Transverse colon (tissue), 4 donors: ENCODE data around the gene CNTN5. TPM values are rescaled to one million over a fixed set of nuclear protein-coding genes. Genes with fewer than 3 reads are reported as not detected.

Source experiments
- DNase-seq: peaks from one replicate; pipeline ENCODE4 v3.0.0-alpha.2; 2019
- H3K27ac ChIP-seq, 4 donors: fragments of 200-600 bp; sonication (generic); 2 replicates each; pipeline ENCODE4 v1.5.1; 2016 to 2018; ENCODE audit warnings: inconsistent platforms in 4 of 4
- H3K27me3 ChIP-seq: fragments of 200-600 bp; sonication (generic); 2 replicates; pipeline ENCODE4 v1.5.1; 2017; ENCODE audit warnings: inconsistent platforms
- H3K36me3 ChIP-seq, 4 donors: fragments of 200-600 bp; sonication (generic); 2 replicates each; pipeline ENCODE4 v1.5.1; 2017 to 2019; ENCODE audit warnings: inconsistent platforms in 4 of 4
- H3K4me1 ChIP-seq, 4 donors: fragments of 200-600 bp; sonication (generic); 2 replicates each; pipeline ENCODE4 v1.5.1; 2017 to 2020; ENCODE audit warnings: inconsistent platforms in 4 of 4
- H3K4me3 ChIP-seq, 4 donors: fragments of 200-600 bp; sonication (generic); 1 replicate in 1 of 4; 2 replicates in 3 of 4; pipeline versions ENCODE4 v1.5.1 to v1.6.1; 2017 to 2019; ENCODE audit warnings: inconsistent platforms in 4 of 4
- H3K9me3 ChIP-seq, 2 donors: fragments of 200-600 bp; sonication (generic); 2 replicates each; pipeline ENCODE4 v1.5.1; 2017 to 2019; ENCODE audit warnings: inconsistent platforms in 2 of 2
- CTCF ChIP-seq, 5 experiments: fragments of 200-600 bp in 3 of 5; fragments of 450-650 bp in 2 of 5; sonication (generic) in 3 of 5; IDR thresholded peaks; 1 replicate in 2 of 5; 2 replicates in 3 of 5; pipeline ENCODE4 v1.5.1; 2016 to 2017; ENCODE audit warnings: antibody characterized with exemption in 5 of 5, inconsistent platforms in 3 of 5, mild to moderate bottlenecking in 2 of 5, moderate library complexity in 1 of 5
- EP300 ChIP-seq: sonication (generic); formaldehyde crosslinking; IDR thresholded peaks from one replicate; pipeline ENCODE4 v1.6.1; 2017; ENCODE audit warnings: antibody characterized with exemption, low read depth
- POLR2A ChIP-seq: fragments of 450-650 bp; IDR thresholded peaks from one replicate; pipeline ENCODE4 v1.6.1; 2016; ENCODE audit warnings: antibody characterized with exemption, mild to moderate bottlenecking, moderate library complexity
- POLR2AphosphoS5 ChIP-seq, 3 donors: sonication (generic); formaldehyde crosslinking; IDR thresholded peaks; one replicate each; pipeline ENCODE4 v1.6.1; 2016; ENCODE audit warnings: antibody characterized with exemption in 3 of 3
- WGBS, 2 donors: methylation state at CpG; one replicate each; pipeline ENCODE4 v1.1.5; 2018; ENCODE audit warnings: low coverage in 1 of 2; 5-methylcytosine and 5-hydroxymethylcytosine counted together
- in situ Hi-C, 4 donors: fragments of 200-750 bp; cut with MboI; loops; one replicate each; pipeline versions ENCODE4 v1.15.0 to v1.15.1; 2017; ENCODE audit warnings: low sequenced_read_pairs in 3 of 4, low pct_ligation_motif_present in 1 of 4, low pct_unique_long_range_greater_than_20kb in 1 of 4
- intact Hi-C: fragments of 100-400 bp; cut with DNase I; formaldehyde crosslinking; loops from one replicate; pipeline ENCODE4 v1.15.1; 2023; ENCODE audit warnings: low total_unique reads
- total RNA-seq, 4 donors: library from RNA; depleted of rRNA; stranded (reverse); fragments of >200 nt; gene quantifications; one replicate each; pipeline ENCODE4 v1.1.0, GENCODE V29; 2016

Gene CNTN5
- total RNA-seq, 4 donors from 2014 or later: 0.14 TPM; not detected in 3

- Histone ChIP-seq H3K4me1 (no peaks in the 10 kb centered on the region), H3K27ac (no peak overlapping the region), H3K9me3 (no peaks in the 10 kb centered on the region), H3K4me3 (no peak overlapping the region), H3K27me3 (no peaks in the 10 kb centered on the region), H3K36me3 (no peaks in the 10 kb centered on the region)
- no peak for DNase-seq
- TF ChIP-seq POLR2A (no peak), POLR2AphosphoS5 (IDR thresholded peaks at IDR 0.05) (no peak), EP300 (no peak), CTCF (IDR thresholded peaks at IDR 0.05) (no peak)
- in situ Hi-C loops (no loop called here), intact Hi-C loops (no loop called here)
- 66% methylated on average over 4 of the region's 4 CpGs; no CpG with 5 or more reads in 1 of the 2 donors for WGBS, 2 donors
Measured at GRCh38 chr11:99142237-99142636, 121.5 kb downstream of the CNTN5 start.

GRCh38 chr11:99148352-99148751 is 127.6 kb downstream of the CNTN5 start:
- intact Hi-C loops: no loop called here

GRCh38 chr11:99154277-99154676 is 133.5 kb downstream of the CNTN5 start:
- intact Hi-C loops: no loop called here
- TF ChIP-seq CTCF (IDR thresholded peaks at IDR 0.05) (no peak), EP300 (no peak), POLR2A (no peak), POLR2AphosphoS5 (IDR thresholded peaks at IDR 0.05) (no peak)
- H3K27me3 ChIP-seq: no peaks in the 10 kb centered on the region
- no peaks in the 10 kb centered on the region for H3K4me1 ChIP-seq
- H3K27ac ChIP-seq: no peak overlapping the region
- no peak for DNase-seq
- H3K4me3 ChIP-seq: no peak overlapping the region
- no peaks in the 10 kb centered on the region for H3K9me3 ChIP-seq
- WGBS, 2 donors: 55% methylated on average over 5 of the region's 5 CpGs; no CpG with 5 or more reads in 1 of the 2 donors
- in situ Hi-C loops: no loop called here
- no peaks in the 10 kb centered on the region for H3K36me3 ChIP-seq

More at GRCh38 chr11:99148352-99148751, 127.6 kb downstream of the CNTN5 start:
- no peak for DNase-seq
- no peaks in the 10 kb centered on the region for H3K27me3 ChIP-seq
- no peak for TF ChIP-seq CTCF (IDR thresholded peaks at IDR 0.05)
- no peak for TF ChIP-seq POLR2A
- TF ChIP-seq EP300: no peak
- TF ChIP-seq POLR2AphosphoS5 (IDR thresholded peaks at IDR 0.05): no peak
- no peak overlapping the region for H3K27ac ChIP-seq
- no peaks in the 10 kb centered on the region for H3K9me3 ChIP-seq
- in situ Hi-C loops: no loop called here
- H3K36me3 ChIP-seq: no peaks in the 10 kb centered on the region
- H3K4me1 ChIP-seq: no peaks in the 10 kb centered on the region
- no peak overlapping the region for H3K4me3 ChIP-seq

GRCh38 chr11:99160447-99160846 is 139.7 kb downstream of the CNTN5 start:
- in situ Hi-C loops (no loop called here), intact Hi-C loops (no loop called here)
- 57 to 61% methylated on average over 2 of the region's 2 CpGs for WGBS, 2 donors
- Histone ChIP-seq H3K4me3 (no peak overlapping the region), H3K9me3 (no peaks in the 10 kb centered on the region), H3K27me3 (no peaks in the 10 kb centered on the region), H3K27ac (no peak overlapping the region), H3K36me3 (no peaks in the 10 kb centered on the region), H3K4me1 (no peaks in the 10 kb centered on the region)
- DNase-seq: no peak
- TF ChIP-seq POLR2AphosphoS5 (IDR thresholded peaks at IDR 0.05) (no peak), CTCF (IDR thresholded peaks at IDR 0.05) (no peak), EP300 (no peak), POLR2A (no peak)
